ENCODE data around the gene SPPL3.

DNA sequence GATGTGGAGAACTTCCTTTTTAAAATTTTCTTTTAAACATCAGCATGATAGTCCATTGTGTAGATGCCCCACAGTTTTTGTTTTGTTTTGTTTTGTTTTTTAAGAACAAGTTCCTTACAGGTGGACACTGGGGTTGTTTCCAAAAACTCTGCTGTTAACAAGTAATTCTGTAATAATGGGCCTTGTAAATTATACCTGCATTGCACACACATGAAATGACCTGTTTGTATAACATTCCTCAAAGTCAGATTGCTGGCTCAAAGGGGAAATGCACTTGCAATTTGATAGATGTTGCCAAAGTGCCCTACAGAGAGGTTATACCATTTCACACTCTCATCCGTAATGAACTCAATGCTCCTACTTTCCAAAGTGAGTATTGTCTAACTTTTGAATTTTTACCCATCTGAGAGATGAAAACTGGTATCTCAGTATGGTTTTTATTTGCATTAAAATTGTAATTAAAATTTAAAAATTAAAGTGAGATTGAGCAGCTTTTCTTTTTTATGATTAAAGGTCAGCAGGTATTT lies 89.2 kb downstream of the SPPL3 start:
- TF ChIP-seq, protein P1, sequence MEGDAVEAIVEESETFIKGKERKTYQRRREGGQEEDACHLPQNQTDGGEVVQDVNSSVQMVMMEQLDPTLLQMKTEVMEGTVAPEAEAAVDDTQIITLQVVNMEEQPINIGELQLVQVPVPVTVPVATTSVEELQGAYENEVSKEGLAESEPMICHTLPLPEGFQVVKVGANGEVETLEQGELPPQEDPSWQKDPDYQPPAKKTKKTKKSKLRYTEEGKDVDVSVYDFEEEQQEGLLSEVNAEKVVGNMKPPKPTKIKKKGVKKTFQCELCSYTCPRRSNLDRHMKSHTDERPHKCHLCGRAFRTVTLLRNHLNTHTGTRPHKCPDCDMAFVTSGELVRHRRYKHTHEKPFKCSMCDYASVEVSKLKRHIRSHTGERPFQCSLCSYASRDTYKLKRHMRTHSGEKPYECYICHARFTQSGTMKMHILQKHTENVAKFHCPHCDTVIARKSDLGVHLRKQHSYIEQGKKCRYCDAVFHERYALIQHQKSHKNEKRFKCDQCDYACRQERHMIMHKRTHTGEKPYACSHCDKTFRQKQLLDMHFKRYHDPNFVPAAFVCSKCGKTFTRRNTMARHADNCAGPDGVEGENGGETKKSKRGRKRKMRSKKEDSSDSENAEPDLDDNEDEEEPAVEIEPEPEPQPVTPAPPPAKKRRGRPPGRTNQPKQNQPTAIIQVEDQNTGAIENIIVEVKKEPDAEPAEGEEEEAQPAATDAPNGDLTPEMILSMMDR (IDR thresholded peaks at IDR 0.05), result no peak; the same call in 1 of the 2 replicates
- TF ChIP-seq, protein P2, sequence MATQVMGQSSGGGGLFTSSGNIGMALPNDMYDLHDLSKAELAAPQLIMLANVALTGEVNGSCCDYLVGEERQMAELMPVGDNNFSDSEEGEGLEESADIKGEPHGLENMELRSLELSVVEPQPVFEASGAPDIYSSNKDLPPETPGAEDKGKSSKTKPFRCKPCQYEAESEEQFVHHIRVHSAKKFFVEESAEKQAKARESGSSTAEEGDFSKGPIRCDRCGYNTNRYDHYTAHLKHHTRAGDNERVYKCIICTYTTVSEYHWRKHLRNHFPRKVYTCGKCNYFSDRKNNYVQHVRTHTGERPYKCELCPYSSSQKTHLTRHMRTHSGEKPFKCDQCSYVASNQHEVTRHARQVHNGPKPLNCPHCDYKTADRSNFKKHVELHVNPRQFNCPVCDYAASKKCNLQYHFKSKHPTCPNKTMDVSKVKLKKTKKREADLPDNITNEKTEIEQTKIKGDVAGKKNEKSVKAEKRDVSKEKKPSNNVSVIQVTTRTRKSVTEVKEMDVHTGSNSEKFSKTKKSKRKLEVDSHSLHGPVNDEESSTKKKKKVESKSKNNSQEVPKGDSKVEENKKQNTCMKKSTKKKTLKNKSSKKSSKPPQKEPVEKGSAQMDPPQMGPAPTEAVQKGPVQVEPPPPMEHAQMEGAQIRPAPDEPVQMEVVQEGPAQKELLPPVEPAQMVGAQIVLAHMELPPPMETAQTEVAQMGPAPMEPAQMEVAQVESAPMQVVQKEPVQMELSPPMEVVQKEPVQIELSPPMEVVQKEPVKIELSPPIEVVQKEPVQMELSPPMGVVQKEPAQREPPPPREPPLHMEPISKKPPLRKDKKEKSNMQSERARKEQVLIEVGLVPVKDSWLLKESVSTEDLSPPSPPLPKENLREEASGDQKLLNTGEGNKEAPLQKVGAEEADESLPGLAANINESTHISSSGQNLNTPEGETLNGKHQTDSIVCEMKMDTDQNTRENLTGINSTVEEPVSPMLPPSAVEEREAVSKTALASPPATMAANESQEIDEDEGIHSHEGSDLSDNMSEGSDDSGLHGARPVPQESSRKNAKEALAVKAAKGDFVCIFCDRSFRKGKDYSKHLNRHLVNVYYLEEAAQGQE (IDR thresholded peaks at IDR 0.05; ENCODE audit: insufficient read depth in 1 of 2, low read depth in 2 of 2, low read length in 1 of 2), result no peak
- TF ChIP-seq POLR2AphosphoS5 (IDR thresholded peaks at IDR 0.05; ENCODE audit: low read depth, low read length), result no peak
- no peak for TF ChIP-seq TCF7L2 (IDR thresholded peaks at IDR 0.05; ENCODE audit: low read depth, low read length)
- TF ChIP-seq SIN3A (IDR thresholded peaks at IDR 0.05; ENCODE audit: borderline replicate concordance, insufficient read depth, low read depth, low read length), result no peak
